DOHH2 (cell line): Measurements from ENCODE around the gene FCN1.

Experiments
- H3F3A ChIP-seq: fragments of 200-600 bp; sonication (generic), shearing (Covaris generic); 2 replicates; pipeline ENCODE4 v1.6.0; 2016; ENCODE audit warnings: antibody characterized with exemption, mild to moderate bottlenecking; ENCODE audit not compliant: control insufficient read depth, insufficient read depth
- H3K27ac ChIP-seq: fragments of 200-600 bp; sonication (generic); 2 replicates; pipeline ENCODE4 v1.5.1; 2014; ENCODE audit warnings: low read depth, mild to moderate bottlenecking, low read length, moderate library complexity
- H3K27me3 ChIP-seq: fragments of 200-600 bp; sonication (generic); 2 replicates; pipeline ENCODE4 v1.6.1; 2014; ENCODE audit warnings: mild to moderate bottlenecking, low read length, mixed read lengths; ENCODE audit not compliant: control insufficient read depth
- H3K36me3 ChIP-seq: fragments of 200-600 bp; sonication (generic); 2 replicates; pipeline ENCODE4 v1.6.1; 2014; ENCODE audit warnings: mild to moderate bottlenecking, low read length, moderate library complexity, mixed read lengths; ENCODE audit not compliant: control insufficient read depth
- H3K4me1 ChIP-seq: fragments of 200-600 bp; sonication (generic); 2 replicates; pipeline ENCODE4 v1.6.1; 2014; ENCODE audit warnings: mild to moderate bottlenecking, low read length, mixed read lengths; ENCODE audit not compliant: control insufficient read depth
- H3K4me2 ChIP-seq: fragments of 200-600 bp; sonication (generic); 2 replicates; pipeline ENCODE4 v1.6.0; 2014; ENCODE audit warnings: mild to moderate bottlenecking, low read length, moderate library complexity
- H3K4me3 ChIP-seq: fragments of 200-600 bp; sonication (generic); 2 replicates; pipeline ENCODE4 v1.5.1; 2014; ENCODE audit warnings: mild to moderate bottlenecking, low read length, mixed read lengths
- H3K79me2 ChIP-seq: fragments of 200-600 bp; sonication (generic); 2 replicates; pipeline ENCODE4 v1.6.1; 2014; ENCODE audit warnings: mild to moderate bottlenecking, low read length, mixed read lengths; ENCODE audit not compliant: control insufficient read depth
- H3K9me2 ChIP-seq: fragments of 200-600 bp; sonication (generic); replicated peaks from 2 replicates; pipeline ENCODE4 v1.6.1; 2014; ENCODE audit warnings: mild to moderate bottlenecking, low read length, mixed read lengths; ENCODE audit not compliant: control insufficient read depth
- H3K9me3 ChIP-seq: fragments of 200-600 bp; sonication (generic); 2 replicates; pipeline ENCODE4 v1.6.1; 2014; ENCODE audit warnings: antibody characterized with exemption, low read length, mixed read lengths; ENCODE audit not compliant: control insufficient read depth, insufficient read depth
- H4K20me1 ChIP-seq: fragments of 200-600 bp; sonication (generic); 2 replicates; pipeline ENCODE4 v1.6.0; 2014; ENCODE audit warnings: low read depth, mild to moderate bottlenecking, antibody characterized with exemption, low read length, moderate library complexity; ENCODE audit not compliant: control insufficient read depth, insufficient read depth
- CTCF ChIP-seq: fragments of 200-600 bp; sonication (generic); IDR thresholded peaks from one replicate; pipeline ENCODE4 v1.5.1; 2014; ENCODE audit warnings: antibody characterized with exemption, mild to moderate bottlenecking, low read depth, low read length; ENCODE audit not compliant: poor library complexity, severe bottlenecking
- EZH2phosphoT487 ChIP-seq: fragments of 200-600 bp; sonication (generic); IDR thresholded peaks from 2 replicates; pipeline ENCODE4 v1.6.1; 2017; ENCODE audit warnings: borderline replicate concordance, mild to moderate bottlenecking, antibody characterized with exemption, low read length, moderate library complexity, mixed read lengths

The FCN1 gene

GRCh38 chr9:134870301-134870694 is 47.4 kb downstream of the FCN1 start:
- Histone ChIP-seq H3F3A (no peaks in the 10 kb centered on the region), H3K4me3 (no peak overlapping the region), H3K4me2 (no peak overlapping the region), H3K79me2 (no peaks in the 10 kb centered on the region), H3K9me3 (no peaks in the 10 kb centered on the region; the same call in 1 of the 2 replicates), H4K20me1 (no peaks in the 10 kb centered on the region), H3K36me3 (no peaks in the 10 kb centered on the region), H3K9me2 (no peaks in the 10 kb centered on the region), H3K27me3 (no peaks in the 10 kb centered on the region), H3K27ac (no peak overlapping the region), H3K4me1 (peaks cover 37% of the 10 kb centered on the region)
- TF ChIP-seq CTCF (no peak), EZH2phosphoT487 (no peak)

GRCh38 chr9:134869554-134870300 is 48.0 kb downstream of the FCN1 start:
- H3K27ac ChIP-seq = peak overlapping the region; percentile 75
- no peaks in the 10 kb centered on the region for H3F3A ChIP-seq
- H3K27me3 ChIP-seq = no peaks in the 10 kb centered on the region
- H3K9me3 ChIP-seq = no peaks in the 10 kb centered on the region
- peak overlapping the region; percentile 9 for H3K4me3 ChIP-seq
- TF ChIP-seq CTCF (no peak), EZH2phosphoT487 (no peak)
- H3K9me2 ChIP-seq = no peaks in the 10 kb centered on the region
- no peaks in the 10 kb centered on the region for H4K20me1 ChIP-seq
- peaks cover 32% of the 10 kb centered on the region for H3K4me1 ChIP-seq
- H3K79me2 ChIP-seq = no peaks in the 10 kb centered on the region
- H3K4me2 ChIP-seq = peak overlapping the region; percentile 71
- H3K36me3 ChIP-seq = no peaks in the 10 kb centered on the region

GRCh38 chr9:134868751-134869553 is 48.8 kb downstream of the FCN1 start:
- Histone ChIP-seq H3K4me1 (peaks cover 32% of the 10 kb centered on the region), H3K9me2 (no peaks in the 10 kb centered on the region), H3F3A (no peaks in the 10 kb centered on the region), H3K27me3 (no peaks in the 10 kb centered on the region), H3K79me2 (no peaks in the 10 kb centered on the region), H3K27ac (peak overlapping the region; percentile 75), H3K9me3 (no peaks in the 10 kb centered on the region), H4K20me1 (no peaks in the 10 kb centered on the region), H3K4me3 (peak overlapping the region; percentile 9), H3K4me2 (peak overlapping the region; percentile 71), H3K36me3 (no peaks in the 10 kb centered on the region)
- TF ChIP-seq EZH2phosphoT487 (no peak), CTCF (no peak)
